Tibial nerve (tissue), 3 donors: ENCODE data around the gene GRIN2B.

Experiments
- CTCF ChIP-seq, 5 experiments: fragments of 200-600 bp in 3 of 5; fragments of 450-650 bp in 2 of 5; sonication (generic) in 3 of 5; IDR thresholded peaks; one replicate each; pipeline ENCODE4 v1.5.1; 2016 to 2019; ENCODE audit warnings: antibody characterized with exemption in 5 of 5, mild to moderate bottlenecking in 3 of 5, moderate library complexity in 2 of 5
- POLR2A ChIP-seq, 2 donors: fragments of 450-650 bp; IDR thresholded peaks; one replicate each; pipeline ENCODE4 v1.6.1; 2017; ENCODE audit warnings: antibody characterized with exemption in 2 of 2, mild to moderate bottlenecking in 2 of 2, moderate library complexity in 2 of 2

- no peak for TF ChIP-seq CTCF (IDR thresholded peaks at IDR 0.05)
- no peak for TF ChIP-seq POLR2A (IDR thresholded peaks at IDR 0.05)
Observed at GRCh38 chr12:13957576-13957975, 23.8 kb downstream of the GRIN2B start.
